ENCODE data around the gene CCL18.
"Not testable (repeated sequence)": the region's sequence is repeated elsewhere in the genome, so short reads cannot be mapped to it uniquely, and the experiment has no call there.

The CCL18 gene, protein sequence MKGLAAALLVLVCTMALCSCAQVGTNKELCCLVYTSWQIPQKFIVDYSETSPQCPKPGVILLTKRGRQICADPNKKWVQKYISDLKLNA

DNA sequence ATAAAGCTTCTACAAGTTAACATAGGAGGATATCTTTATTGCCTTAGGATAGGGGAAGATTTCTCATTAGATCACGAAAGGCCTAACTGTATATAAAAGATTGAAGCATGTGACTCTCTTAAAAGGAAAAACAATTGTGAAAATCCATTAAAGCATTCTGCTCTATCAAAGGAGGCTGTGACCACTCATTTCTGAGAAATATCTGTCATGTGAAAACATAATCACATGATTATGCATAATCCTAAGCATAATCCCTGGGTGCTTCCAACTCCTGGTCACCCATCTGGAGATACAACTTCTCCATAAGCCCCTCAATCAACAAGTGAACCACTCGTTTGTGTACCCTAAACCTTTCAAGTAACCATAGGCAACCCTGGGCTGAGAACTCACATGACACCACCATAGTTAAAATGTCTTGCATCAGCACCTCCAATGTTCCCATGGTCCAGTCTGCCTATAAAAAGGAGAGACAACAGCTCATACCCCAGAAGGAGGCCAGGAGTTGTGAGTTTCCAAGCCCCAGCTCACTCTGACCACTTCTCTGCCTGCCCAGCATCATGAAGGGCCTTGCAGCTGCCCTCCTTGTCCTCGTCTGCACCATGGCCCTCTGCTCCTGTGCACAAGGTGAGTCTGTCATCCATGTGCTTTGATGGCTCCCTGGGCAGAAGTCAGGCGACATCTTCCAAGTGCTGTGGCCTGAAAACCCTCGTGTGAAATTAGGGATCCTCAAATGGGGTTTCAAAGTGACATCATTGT is at the start of gene CCL18:
Gene CCL18 (plus strand): TSS at position 487 of the 756 bp plus-strand sequence. CDS start 71 bp downstream, at position 558.
- DNase-seq (ENCODE audit: low read depth): no peak

DNA sequence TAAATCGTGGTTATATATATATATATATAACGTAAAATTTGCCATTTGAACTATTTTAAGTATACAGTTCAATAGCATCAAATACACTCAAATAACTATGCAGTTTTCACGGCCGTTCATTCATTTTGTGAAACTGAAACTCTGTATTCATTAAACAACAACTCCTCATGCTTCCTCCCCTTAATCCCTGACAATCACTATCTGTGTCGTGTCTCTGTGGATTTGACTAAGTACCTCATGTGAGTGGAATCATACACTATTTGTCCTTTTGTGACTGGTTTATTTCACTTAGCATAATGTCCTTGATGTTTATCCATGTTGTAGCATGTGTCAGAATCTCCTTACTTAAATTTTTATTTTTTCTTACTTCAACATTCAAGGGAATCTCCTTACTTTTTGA is 49.1 kb upstream of the CCL18 start:
- no peak for DNase-seq (ENCODE audit: low read depth)

DNA sequence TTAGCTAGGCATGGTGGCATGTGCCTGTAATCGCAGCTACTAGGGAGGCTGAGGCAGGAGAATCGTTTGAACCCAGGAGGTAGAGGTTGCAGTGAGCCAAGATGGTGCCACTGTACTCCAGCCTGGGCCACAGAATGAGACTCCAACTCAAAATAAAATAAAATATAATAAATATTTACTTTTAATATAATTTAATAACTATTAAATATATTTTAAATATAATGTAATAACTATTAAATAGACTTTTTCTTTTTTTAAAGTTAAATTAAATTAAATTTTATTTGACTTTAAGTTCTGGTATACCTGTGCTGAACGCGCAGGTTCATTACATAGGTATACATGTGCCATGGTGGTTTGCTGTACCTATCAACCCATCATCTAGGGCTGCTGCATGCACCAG is 48.2 kb upstream of the CCL18 start:
- not testable (repeated sequence) for DNase-seq (ENCODE audit: low read depth)

DNA sequence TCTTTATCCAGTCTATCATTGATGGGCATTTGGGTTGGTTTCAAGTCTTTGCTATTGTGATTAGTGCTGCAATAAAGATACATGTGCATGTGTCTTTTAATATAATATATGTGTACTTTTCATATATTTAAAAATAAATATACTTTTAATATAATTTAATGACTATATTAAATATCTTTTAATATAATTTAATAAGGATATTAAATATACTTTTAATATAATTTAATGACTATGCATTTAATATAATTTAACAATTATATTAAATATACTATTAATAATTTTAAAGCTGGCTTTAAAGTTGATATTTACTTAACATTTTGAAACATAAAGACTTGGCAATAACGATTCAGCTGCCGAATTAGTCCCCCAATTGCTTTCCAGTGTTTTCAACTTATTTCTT is 47.5 kb upstream of the CCL18 start:
- no peak for DNase-seq (ENCODE audit: low read depth)

DNA sequence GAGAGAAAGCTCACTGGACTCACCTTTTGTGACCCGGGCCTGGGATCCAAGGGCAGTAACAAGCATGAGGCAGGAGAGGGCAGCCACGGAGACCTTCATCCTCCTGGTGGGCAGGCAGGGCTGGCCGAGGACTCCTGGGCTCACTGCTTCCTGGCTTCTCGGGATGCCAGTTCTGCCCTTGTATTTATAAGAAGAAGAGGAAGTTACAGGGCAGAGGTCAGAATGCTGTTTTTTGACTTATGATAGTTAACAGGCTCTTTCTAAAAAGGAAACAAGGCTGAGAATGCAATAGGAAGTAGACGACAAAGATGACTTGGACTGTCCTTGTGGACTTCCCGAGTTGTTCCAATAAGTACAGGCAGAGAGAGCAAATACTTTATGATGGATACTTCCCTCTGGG is 46.3 kb upstream of the CCL18 start, which contains the start of gene CCL23:
Gene CCL23 (minus strand): TSS at position 174 of the 400 bp plus-strand sequence. CDS start 75 bp downstream, at position 99.
- no peak for DNase-seq (ENCODE audit: low read depth)

DNA sequence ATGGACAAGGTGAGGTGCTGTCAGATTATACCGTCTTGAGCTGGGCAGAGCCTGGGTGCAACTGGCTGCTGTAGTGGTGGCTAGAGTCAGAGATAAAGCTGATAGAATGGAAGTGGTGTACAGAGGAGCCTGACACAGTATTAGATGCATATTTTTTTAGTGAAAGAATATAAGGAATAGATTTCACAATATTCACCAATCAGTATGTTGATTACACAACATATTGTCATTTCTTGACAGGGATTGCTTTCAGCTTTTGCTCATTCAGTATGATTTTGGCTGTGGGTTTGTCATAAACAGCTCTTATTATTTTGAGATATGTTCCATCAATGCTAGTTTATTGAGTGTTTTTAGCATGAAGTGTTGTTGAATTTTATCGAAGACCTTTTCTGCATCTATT is 44.6 kb upstream of the CCL18 start:
- no peak for DNase-seq (ENCODE audit: low read depth)

DNA sequence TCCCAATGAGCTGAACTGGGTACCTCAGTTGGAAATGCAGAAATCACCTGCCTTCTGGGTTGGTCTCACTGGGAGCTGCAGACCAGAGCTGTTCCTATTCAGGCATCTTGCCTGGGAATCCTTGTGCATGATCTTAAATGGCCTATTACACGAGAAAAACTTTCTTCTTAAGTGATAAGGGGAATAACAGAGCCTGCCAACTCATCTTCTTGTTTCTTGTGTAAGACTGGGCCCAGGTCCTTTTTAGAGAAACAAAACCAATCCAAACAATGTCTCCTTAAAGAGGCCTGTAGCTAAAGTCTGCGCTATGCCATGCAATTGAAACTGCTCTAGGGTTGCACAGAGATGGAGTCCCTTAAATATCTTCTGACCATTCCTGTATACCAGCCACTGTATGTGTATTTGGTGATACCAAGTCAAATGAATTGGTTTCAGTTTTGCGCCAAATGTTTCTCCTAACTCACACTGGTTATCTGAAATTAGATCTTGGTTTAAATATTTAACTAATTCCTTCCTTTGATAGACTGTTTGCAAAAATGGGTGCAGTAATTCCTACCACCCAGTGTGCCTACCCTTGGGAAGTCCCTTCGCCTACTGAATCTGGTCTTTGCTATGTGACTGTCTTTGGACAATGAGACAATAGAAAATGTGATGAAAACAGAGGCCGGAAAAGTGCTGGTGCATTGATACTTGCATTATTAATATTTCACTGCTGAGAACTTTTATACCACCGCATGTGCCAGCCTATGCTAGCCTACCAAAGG is 39.8 kb upstream of the CCL18 start:
- DNase-seq (ENCODE audit: low read depth): no peak

DNA sequence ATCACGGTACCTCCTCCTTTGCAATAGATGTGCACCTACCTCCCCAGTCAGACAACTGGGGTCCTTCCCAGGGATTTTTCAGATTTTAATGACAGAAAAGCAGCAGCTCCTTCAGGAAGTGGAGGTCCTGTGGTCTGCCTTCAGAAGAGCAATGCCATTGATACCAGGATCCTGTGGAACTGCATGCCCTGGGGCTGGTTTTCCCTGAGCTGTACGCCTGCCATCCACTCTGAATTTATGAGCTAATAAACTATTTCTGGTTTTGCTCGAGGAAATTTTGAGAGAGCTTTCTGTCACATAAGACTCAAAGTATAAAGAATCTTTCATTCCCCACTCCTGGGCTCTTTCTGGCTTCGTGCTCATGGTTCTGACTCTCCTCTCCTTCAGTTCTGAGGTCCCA is 36.3 kb upstream of the CCL18 start:
- DNase-seq (ENCODE audit: low read depth): no peak

DNA sequence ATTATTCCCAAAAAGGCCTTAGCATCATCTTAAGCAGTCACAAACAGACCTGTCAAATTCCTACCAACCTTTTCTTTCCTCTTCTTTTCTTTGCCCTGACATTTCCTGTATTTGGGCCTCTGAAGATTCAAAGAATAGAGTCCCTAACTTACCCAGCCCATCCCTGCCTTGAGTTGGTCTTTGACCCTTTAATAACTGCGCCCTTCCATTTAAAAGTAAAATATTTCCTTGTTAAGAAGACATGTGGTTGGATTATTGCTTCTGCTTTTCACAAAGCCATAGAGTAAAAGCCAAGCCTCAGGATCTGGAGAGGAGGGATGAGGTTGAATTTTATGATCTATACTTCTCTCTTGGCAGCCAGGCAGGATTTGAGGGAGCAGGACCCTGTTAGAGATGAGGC is 33.1 kb upstream of the CCL18 start:
- DNase-seq (ENCODE audit: low read depth): no peak

DNA sequence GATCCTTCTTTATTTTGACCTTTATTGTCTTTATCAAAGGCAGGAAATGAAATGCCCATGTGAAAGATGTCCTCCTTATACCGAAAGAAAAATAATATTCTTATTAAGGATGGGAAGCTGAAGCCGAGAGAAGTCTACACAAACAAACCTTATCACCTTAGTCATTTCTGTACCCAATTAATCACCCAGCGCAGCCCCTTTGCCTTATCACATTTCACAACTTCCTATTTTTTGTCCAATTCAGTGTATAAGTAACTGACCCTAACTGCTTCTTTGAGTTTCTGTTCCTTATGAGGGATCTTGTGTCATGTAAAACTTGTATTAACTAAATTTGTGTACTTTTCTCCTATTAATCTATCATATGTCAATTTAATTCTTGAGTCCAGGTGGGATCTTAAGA is 29.9 kb upstream of the CCL18 start:
- DNase-seq (ENCODE audit: low read depth): no peak

DNA sequence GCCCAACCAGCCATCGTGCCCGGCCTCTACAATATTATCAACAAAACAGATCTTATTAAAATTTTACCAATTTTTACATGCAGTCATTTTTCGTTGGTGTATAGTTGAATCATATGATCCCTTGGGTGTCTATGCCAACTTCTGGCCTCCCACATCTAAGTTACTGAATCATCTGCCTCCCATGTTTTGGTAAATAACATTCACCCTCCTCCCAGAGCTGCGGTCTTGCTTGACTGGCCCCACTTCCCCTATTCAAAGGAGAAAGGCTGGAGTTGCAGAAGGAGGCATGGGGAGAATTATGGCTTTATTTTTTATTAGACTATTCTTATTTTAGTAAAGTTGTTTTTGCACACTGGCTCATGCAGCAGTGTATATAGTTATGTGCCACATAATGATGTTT is 27.8 kb upstream of the CCL18 start:
- DNase-seq (ENCODE audit: low read depth): no peak

DNA sequence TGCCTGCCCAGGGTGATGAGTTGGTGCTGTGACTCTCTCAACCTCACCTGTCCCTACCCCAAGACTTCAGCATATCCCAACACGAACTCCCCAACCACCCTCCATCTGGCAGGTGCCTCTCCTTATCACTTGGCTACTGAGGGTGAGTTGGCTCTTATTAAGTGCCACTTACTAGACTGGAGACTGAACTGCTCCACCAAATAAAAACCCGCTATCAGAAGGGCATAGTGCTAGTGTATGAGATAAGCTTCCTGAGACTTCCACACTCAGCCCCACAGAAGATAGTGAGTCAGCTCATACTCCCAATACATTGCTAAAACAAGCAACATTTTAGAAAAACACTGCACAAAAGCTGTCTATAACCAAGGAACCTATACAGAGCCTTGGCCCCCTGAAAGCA is 16.0 kb upstream of the CCL18 start:
- no peak for DNase-seq (ENCODE audit: low read depth)

DNA sequence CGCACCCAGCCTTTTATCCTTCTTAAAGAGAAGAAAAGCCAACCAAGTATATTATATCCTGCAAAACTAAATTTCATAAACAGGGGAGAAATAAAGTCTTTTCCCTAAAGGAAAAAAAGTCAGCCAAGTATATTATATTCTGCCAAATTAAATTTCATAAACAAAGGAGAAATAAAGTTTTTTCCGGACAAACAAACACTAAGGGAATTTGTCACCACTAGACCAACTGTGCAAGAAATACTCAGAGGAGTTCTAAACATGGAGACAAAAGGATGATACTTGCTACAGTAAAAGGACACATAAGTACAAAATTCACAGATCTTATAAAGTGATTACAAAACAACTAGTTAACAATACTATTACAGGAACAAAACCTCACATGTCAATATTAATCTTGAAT is 14.4 kb upstream of the CCL18 start:
- no peak for DNase-seq (ENCODE audit: low read depth)

DNA sequence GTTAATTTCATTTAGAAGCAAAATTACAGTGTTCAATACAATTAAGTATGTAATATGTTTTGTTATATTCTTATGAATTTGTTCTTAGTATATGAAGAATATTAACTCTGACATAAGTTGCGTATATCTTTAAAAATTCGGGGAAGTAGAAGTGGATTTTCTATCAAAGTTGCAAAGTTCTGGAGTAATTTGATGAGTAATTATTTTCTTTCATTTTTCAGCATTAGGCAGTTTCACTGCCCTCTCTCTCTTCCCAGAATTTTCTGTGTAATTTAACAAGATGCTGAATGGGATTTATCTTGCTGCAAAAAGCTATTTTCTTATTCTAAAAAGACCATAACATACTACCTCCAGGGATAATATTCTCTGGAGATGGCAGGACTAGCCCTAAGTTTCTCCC is 8.9 kb upstream of the CCL18 start:
- no peak for DNase-seq (ENCODE audit: low read depth)

DNA sequence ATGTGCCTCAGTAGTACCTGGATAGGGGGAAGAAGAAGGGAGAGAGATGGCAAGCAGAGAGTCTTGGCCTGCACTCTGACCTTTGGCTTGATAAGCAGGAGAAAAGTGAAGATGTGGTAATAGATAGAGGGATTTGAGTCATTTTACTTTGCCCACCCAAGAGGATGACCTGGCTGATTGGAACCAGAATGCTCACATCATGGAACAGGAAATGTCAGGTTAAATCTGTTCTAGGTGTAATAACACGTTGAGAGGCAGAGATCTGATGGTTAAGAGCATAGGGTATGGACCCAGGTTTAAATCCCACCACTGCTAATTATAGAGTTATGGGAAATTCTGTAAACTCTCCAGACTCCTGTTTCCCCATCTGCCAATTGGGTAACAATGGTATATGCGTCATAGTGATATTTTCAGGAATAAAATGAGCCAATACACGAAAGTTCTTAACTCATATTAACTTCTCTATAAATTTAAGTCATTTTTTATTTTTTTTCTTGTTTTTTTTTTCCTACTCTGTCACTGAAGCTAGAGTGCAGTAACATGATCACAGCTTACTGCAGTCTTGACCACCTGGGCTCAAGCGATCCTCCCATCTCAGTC is 8.1 kb upstream of the CCL18 start:
- DNase-seq (ENCODE audit: low read depth): no peak

DNA sequence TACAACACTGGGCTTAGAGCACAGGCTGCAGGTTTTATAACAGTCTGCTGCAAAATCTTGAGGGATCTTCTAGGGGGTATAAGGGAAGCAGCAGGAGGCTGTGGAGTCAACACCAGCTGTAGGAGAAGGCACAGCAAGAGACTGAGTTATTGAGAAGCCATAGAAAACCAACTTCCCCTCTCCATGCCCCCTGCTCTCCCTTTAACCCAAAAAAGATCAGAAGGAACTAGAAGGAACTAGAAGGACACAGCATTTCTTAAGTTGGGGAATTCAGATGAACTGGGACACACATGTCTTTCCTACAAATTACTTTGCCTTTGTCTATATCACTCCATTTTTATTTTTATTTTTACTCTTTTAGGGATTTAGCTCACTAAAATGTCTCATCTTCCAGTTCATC is 6.2 kb upstream of the CCL18 start:
- no peak for DNase-seq (ENCODE audit: low read depth)

DNA sequence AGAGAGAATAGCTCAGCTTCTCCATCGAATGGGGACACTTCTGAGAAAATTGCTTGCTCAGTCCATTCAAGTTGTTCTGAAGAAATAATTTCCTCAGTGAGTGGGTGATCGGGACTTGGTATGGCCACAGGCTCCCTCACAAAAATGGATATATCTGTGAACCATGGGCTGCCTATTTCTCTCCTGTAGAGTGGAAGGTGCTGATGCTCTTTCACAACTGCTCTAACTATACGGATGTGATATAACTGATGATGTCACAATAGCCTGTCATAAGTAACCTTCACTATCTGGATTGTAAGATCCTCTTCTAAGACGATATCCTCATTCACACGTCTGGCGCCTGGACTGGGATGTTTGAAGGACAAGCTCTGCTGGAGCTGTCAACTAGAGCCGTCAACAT is 4.7 kb upstream of the CCL18 start:
- no peak for DNase-seq (ENCODE audit: low read depth)

DNA sequence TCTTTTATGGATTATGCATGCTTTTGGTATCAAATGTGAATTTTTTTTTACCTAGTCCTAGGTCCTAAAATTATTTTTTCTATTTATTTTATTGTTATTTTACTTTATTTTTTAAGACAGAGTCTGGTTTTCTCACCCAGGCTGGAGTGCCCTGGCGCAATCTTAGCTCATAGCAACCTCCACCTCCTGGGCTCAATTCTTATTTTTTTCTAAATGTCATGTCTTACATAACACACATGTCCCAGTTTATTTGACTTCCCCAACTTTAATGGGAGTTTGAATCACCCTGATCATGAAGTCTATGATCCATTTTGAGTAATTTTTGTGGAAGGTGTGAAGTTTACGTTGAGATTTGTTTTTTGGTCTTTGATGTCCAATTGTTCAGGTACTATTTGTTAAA is 3.3 kb upstream of the CCL18 start:
- DNase-seq (ENCODE audit: low read depth): no peak

DNA sequence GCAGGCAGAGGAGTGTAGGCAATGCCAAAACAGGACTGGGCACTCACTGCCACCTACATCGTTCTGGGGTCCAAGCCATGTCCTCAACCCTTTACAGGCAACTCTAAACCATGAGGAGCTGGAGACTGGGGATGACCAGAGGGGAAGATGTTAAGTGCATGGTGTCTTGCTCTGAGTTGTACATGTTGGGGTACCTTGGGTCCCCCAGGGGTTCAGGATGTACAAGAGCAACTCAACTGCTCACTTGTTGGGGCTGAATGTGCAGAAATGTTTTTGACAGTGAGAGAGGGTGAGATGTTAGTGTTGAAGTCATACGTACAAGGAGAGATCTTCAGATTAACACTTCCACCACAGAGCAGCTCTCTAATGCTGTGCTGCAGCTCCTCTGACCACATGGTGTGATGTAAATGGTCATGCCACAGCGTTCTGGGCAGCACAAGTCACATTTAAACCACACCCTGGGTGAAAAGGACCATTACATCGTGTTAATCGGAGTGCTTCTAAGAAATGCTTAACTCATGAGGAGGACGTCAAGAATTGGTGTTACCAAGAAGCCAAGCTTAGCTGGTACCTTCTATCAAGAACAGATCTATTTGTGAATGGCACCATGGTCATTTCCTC is 2.4 kb downstream of the CCL18 start:
- DNase-seq (ENCODE audit: low read depth): no peak

DNA sequence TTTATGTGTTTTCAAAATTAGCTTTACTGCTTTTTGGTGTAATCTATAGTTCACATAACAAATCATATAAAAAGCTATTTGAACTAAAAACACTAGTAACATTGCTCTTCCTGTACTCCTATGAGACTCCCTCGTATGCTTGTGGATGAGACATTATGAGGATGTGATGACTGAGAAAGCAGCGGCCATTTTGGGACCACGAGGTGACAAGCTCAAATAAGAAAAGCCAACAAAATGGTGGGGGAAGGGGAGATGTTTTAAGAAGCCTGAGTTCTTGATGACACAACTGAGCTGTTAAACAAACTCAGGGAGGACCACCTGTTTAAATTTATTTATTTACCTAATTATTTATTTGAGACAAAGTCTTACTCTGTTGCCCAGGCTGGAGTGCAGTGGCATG is 4.5 kb downstream of the CCL18 start:
- DNase-seq (ENCODE audit: low read depth): no peak

DNA sequence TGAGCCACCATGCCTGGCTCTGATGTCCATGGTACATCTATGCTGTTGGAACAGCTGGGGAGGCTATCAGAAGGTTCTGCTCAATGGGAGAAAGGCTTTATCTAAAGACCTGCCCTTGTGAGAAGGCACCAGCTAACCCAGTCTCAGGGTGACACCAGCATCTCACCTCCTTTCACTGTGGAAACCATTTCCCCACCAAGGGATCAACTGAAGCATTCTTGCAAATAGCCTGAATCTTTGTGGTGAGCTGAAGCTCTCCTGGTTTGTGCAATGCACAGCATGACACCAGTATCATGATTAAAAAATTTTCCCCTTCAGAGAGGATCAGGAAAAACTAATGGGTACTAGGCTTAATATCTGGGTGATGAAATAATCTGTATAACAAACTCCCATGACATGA is 5.1 kb downstream of the CCL18 start:
- no peak for DNase-seq (ENCODE audit: low read depth)

DNA sequence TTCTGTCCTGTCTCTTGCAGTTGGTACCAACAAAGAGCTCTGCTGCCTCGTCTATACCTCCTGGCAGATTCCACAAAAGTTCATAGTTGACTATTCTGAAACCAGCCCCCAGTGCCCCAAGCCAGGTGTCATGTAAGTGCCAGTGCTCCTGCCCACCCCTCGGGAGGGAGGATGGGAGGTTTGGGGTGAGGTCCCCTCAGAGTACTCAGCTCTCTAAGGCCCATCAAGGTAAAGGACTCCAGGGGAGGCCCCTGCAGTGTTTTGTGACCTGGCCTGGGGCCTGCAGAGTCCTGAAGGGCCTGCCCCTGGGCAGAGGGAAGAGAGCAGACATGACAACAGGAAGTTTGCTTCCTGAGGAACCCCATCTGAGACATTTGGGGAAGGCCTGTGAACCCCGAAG is 6.4 kb downstream of the CCL18 start:
- no peak for DNase-seq (ENCODE audit: low read depth)

DNA sequence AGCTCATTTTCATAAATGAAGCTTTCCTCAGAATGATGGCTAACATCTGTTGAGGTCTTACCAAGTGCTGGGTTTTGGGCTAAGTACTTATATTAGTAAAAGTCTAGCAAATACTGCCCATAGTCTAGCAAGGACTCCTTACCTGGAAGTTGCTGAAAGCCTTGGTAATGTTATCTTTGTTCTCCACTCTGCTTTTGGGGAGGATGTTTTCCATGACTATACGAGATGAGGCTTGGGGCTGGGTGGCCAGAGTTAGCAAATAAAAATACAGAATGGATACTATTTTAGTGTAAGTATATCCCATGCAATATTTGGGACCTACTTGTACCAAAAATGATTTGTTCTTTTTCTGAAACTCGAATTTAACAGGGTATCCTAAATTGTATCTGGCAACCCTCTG is 7.7 kb downstream of the CCL18 start:
- no peak for DNase-seq (ENCODE audit: low read depth)
